Activated T-cell treated with anti-CD3 and anti-CD28 coated beads for 48 hours (primary cell): ENCODE measurements around the gene KIF25.

ENCODE experiments used
- DNase-seq: peaks from one replicate; pipeline ENCODE4 v3.0.0-alpha.2; 2020; ENCODE audit warnings: low read depth

Gene KIF25

GRCh38 chr6:168050881-168051586 is 53.6 kb downstream of the KIF25 start:
- DNase-seq, result no peak

- no peak for DNase-seq
Observed at GRCh38 chr6:168051648-168052047, 54.2 kb downstream of the KIF25 start.

- DNase-seq, result no peak
Observed at GRCh38 chr6:168052291-168052891, 54.9 kb downstream of the KIF25 start.

- no peak for DNase-seq
Observed at GRCh38 chr6:168053086-168053956, 55.9 kb downstream of the KIF25 start.

- DNase-seq, result no peak
Observed at GRCh38 chr6:168053957-168054471, 56.5 kb downstream of the KIF25 start.

- DNase-seq, result no peak
Observed at GRCh38 chr6:168054765-168055560, 57.5 kb downstream of the KIF25 start.

- no peak for DNase-seq
Observed at GRCh38 chr6:168055696-168056489, 58.4 kb downstream of the KIF25 start.

- DNase-seq, result no peak
Observed at GRCh38 chr6:168056892-168057527, 59.5 kb downstream of the KIF25 start.

GRCh38 chr6:168057836-168058235 is 60.4 kb downstream of the KIF25 start:
- DNase-seq, result no peak

GRCh38 chr6:168058691-168059551 is 61.5 kb downstream of the KIF25 start:
- no peak for DNase-seq

- DNase-seq, result no peak
Observed at GRCh38 chr6:168060521-168060931, 63.1 kb downstream of the KIF25 start.

GRCh38 chr6:168061269-168062210 is 64.1 kb downstream of the KIF25 start:
- no peak for DNase-seq

- DNase-seq, result no peak
Observed at GRCh38 chr6:168062346-168063289, 65.1 kb downstream of the KIF25 start.

- DNase-seq, result no peak
Observed at GRCh38 chr6:168063431-168063830, 66.0 kb downstream of the KIF25 start.

GRCh38 chr6:168064226-168064807 is 66.8 kb downstream of the KIF25 start:
- no peak for DNase-seq

GRCh38 chr6:168067081-168067759 is 69.7 kb downstream of the KIF25 start:
- DNase-seq, result no peak
